ENCODE measurements around the gene RGS11. TPM values are rescaled to one million over a fixed set of nuclear protein-coding genes. Genes with fewer than 3 reads are reported as not detected.

The RGS11 gene
- total RNA-seq, 1 experiment from 2014 or later: 2.9 TPM

GRCh38 chr16:260326-260725 is 15.4 kb downstream of the RGS11 start:
- no peak overlapping the region for H4K5ac ChIP-seq (ENCODE audit: insufficient read length, low read depth, low read length)
- H2AK5ac ChIP-seq (ENCODE audit: insufficient read length, low read length): no peak overlapping the region
- no peaks in the 10 kb centered on the region for H4K20me1 ChIP-seq (ENCODE audit: control insufficient read depth, insufficient read depth, insufficient read length)
- Mint-ChIP-seq H3K27ac (no peak overlapping the region), H3K9me3 (no peaks in the 10 kb centered on the region), H3K36me3 (ENCODE audit: insufficient read depth in 1 of 3, low read depth in 3 of 3) (peaks cover 17 to 58% (median 35%) of the 10 kb centered on the region in 3 experiments; a peak in 6 of 7 replicates), H3K4me3 (no peak overlapping the region; a peak in 1 of 5 replicates), H3K4me1 (no peaks in the 10 kb centered on the region; a peak in 1 of 4 replicates), H3K27me3 (ENCODE audit: low read depth) (no peaks in the 10 kb centered on the region)
- H3K27me3 ChIP-seq (ENCODE audit: insufficient read depth, low read length): no peaks in the 10 kb centered on the region
- H3K27ac ChIP-seq (ENCODE audit: insufficient read length, low read depth, low read length): no peak overlapping the region
- H4K91ac ChIP-seq (ENCODE audit: insufficient read length, low read depth, low read length): no peak overlapping the region
- no peak overlapping the region for H3K23ac ChIP-seq (ENCODE audit: insufficient read length, low read depth, low read length)
- no peak overlapping the region for H2BK20ac ChIP-seq (ENCODE audit: low read depth, low read length, poor library complexity, severe bottlenecking)
- H3K14ac ChIP-seq (ENCODE audit: insufficient read depth, low read length): no peak overlapping the region
- no peak overlapping the region for H2BK5ac ChIP-seq (ENCODE audit: insufficient read length, low read length)
- no peak overlapping the region for H2BK120ac ChIP-seq (ENCODE audit: low read depth, low read length, poor library complexity, severe bottlenecking)
- DNase-seq: no peak
- no peak overlapping the region for H3K18ac ChIP-seq (ENCODE audit: insufficient read length, low read depth, low read length)
- no peak overlapping the region for H3K56ac ChIP-seq (ENCODE audit: insufficient read length, low read depth, low read length)
- H3K79me1 ChIP-seq (ENCODE audit: insufficient read depth, low read depth, low read length, poor library complexity, severe bottlenecking): no peaks in the 10 kb centered on the region
- H3K4ac ChIP-seq (ENCODE audit: low read depth, low read length): no peak overlapping the region
- H4K8ac ChIP-seq (replicated peaks; ENCODE audit: insufficient read length, low read depth, low read length): no peak overlapping the region
- no peaks in the 10 kb centered on the region for H3K4me1 ChIP-seq (ENCODE audit: insufficient read depth, low read length)
- H3K4me2 ChIP-seq (ENCODE audit: insufficient read depth, insufficient read length, low read length): no peak overlapping the region
- H2BK15ac ChIP-seq (ENCODE audit: low read depth, low read length): no peak overlapping the region
- no peaks in the 10 kb centered on the region for H3K79me2 ChIP-seq (ENCODE audit: insufficient read depth, low read length)
- WGBS (ENCODE audit: extremely low coverage, insufficient read length, low lambda C conversion rate): no CpG with 5 or more reads among the region's 19 CpGs
- H3K23me2 ChIP-seq (ENCODE audit: insufficient read length, low read depth, low read length, poor library complexity, severe bottlenecking): no peaks in the 10 kb centered on the region
- H3K9me3 ChIP-seq (ENCODE audit: control insufficient read depth, low read depth, low read length): no peaks in the 10 kb centered on the region
- no peak for TF ChIP-seq CTCF (conservative IDR thresholded peaks at IDR 0.05)
- H2AFZ ChIP-seq (ENCODE audit: low read length): no peak overlapping the region
- no peak overlapping the region for H3K9ac ChIP-seq (ENCODE audit: extremely low read depth, insufficient read length, low read length)
- H3T11ph ChIP-seq (ENCODE audit: low read length): no peak overlapping the region
- no peak overlapping the region for H2BK12ac ChIP-seq (ENCODE audit: insufficient read length, low read depth, low read length)
